Measurements from ENCODE around the gene CACNG7.

DNA sequence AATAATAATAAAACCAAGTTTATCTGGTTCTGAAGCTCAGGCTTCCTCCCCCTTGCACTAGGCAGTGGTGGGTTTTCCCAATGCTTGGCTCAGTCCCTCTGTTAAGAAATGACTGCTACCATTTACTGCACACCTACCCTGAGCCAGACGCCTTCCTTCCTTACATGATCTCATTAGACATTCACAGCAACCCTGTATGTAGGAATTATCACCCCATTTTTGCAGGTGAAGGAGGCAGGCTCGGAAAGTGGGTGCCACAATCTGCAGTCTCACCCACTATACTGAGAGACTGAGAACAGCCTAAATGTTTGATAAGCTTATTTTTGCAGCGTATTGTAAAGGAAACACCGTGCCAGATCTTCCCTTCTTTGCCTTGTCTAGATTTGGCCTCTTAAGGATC, 35.3 kb downstream of the CACNG7 start:
- TF ChIP-seq, protein P1, sequence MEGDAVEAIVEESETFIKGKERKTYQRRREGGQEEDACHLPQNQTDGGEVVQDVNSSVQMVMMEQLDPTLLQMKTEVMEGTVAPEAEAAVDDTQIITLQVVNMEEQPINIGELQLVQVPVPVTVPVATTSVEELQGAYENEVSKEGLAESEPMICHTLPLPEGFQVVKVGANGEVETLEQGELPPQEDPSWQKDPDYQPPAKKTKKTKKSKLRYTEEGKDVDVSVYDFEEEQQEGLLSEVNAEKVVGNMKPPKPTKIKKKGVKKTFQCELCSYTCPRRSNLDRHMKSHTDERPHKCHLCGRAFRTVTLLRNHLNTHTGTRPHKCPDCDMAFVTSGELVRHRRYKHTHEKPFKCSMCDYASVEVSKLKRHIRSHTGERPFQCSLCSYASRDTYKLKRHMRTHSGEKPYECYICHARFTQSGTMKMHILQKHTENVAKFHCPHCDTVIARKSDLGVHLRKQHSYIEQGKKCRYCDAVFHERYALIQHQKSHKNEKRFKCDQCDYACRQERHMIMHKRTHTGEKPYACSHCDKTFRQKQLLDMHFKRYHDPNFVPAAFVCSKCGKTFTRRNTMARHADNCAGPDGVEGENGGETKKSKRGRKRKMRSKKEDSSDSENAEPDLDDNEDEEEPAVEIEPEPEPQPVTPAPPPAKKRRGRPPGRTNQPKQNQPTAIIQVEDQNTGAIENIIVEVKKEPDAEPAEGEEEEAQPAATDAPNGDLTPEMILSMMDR (IDR thresholded peaks at IDR 0.05) = no peak
- TF ChIP-seq POLR2A (IDR thresholded peaks at IDR 0.05) = no peak

Measured in lower leg skin (tissue), 3 donors.